ENCODE data around the gene CATSPERE.

Gene CATSPERE

GRCh38 chr1:244647819-244648218, 186.7 kb downstream of the CATSPERE start:
- H3K4me2 ChIP-seq (ENCODE audit: low read depth, low read length): no peak overlapping the region
- H3K9ac ChIP-seq (ENCODE audit: low read length): no peak overlapping the region
- H3K9me3 ChIP-seq (replicated peaks; ENCODE audit: insufficient read depth, low read length): no peaks in the 10 kb centered on the region
- H3K4me1 ChIP-seq (ENCODE audit: low read length): peaks cover 4% of the 10 kb centered on the region; the same call in 1 of the 2 replicates
- TF ChIP-seq EZH2 (optimal IDR thresholded peaks at IDR 0.05; ENCODE audit: low read depth, low read length): no peak
- no peak for TF ChIP-seq EZH2phosphoT487 (IDR thresholded peaks at IDR 0.05; ENCODE audit: low read length)
- TF ChIP-seq, protein P1, sequence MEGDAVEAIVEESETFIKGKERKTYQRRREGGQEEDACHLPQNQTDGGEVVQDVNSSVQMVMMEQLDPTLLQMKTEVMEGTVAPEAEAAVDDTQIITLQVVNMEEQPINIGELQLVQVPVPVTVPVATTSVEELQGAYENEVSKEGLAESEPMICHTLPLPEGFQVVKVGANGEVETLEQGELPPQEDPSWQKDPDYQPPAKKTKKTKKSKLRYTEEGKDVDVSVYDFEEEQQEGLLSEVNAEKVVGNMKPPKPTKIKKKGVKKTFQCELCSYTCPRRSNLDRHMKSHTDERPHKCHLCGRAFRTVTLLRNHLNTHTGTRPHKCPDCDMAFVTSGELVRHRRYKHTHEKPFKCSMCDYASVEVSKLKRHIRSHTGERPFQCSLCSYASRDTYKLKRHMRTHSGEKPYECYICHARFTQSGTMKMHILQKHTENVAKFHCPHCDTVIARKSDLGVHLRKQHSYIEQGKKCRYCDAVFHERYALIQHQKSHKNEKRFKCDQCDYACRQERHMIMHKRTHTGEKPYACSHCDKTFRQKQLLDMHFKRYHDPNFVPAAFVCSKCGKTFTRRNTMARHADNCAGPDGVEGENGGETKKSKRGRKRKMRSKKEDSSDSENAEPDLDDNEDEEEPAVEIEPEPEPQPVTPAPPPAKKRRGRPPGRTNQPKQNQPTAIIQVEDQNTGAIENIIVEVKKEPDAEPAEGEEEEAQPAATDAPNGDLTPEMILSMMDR (IDR thresholded peaks at IDR 0.05; ENCODE audit: low read length): no peak
- no peak overlapping the region for H3K27ac ChIP-seq (ENCODE audit: low read length)
- H3F3A ChIP-seq (ENCODE audit: insufficient read depth, low read length): no peaks in the 10 kb centered on the region
- H3K27me3 ChIP-seq (replicated peaks; ENCODE audit: insufficient read depth, low read length): no peaks in the 10 kb centered on the region
- no peaks in the 10 kb centered on the region for H3K36me3 ChIP-seq (replicated peaks; ENCODE audit: insufficient read depth, low read length)
- H4K20me1 ChIP-seq (ENCODE audit: insufficient read depth, low read length): no peaks in the 10 kb centered on the region
- no peaks in the 10 kb centered on the region for H3K79me2 ChIP-seq (ENCODE audit: low read length)
- H3K4me3 ChIP-seq (ENCODE audit: low read length): no peak overlapping the region
- no peaks in the 10 kb centered on the region for H3K9me2 ChIP-seq (replicated peaks; ENCODE audit: insufficient read depth, low read length)
- no peak overlapping the region for H2AFZ ChIP-seq (ENCODE audit: low read length)
- DNase-seq: no peak

- Histone ChIP-seq H3K4me2 (ENCODE audit: low read depth, low read length) (peak overlapping the region; percentile 83), H3K9me2 (replicated peaks; ENCODE audit: insufficient read depth, low read length) (no peaks in the 10 kb centered on the region), H3K9ac (ENCODE audit: low read length) (peak overlapping the region; percentile 29; the same call in 1 of the 2 replicates), H3K36me3 (replicated peaks; ENCODE audit: insufficient read depth, low read length) (no peaks in the 10 kb centered on the region), H3K4me3 (ENCODE audit: low read length) (peak overlapping the region; percentile 64), H4K20me1 (ENCODE audit: insufficient read depth, low read length) (no peaks in the 10 kb centered on the region), H2AFZ (ENCODE audit: low read length) (peak overlapping the region; percentile 89), H3K4me1 (ENCODE audit: low read length) (peaks cover 19% of the 10 kb centered on the region), H3K27me3 (replicated peaks; ENCODE audit: insufficient read depth, low read length) (no peaks in the 10 kb centered on the region), H3K79me2 (ENCODE audit: low read length) (peaks cover 39% of the 10 kb centered on the region), H3K27ac (ENCODE audit: low read length) (peak overlapping the region; percentile 40; the same call in 1 of the 2 replicates), H3F3A (ENCODE audit: insufficient read depth, low read length) (no peaks in the 10 kb centered on the region), H3K9me3 (replicated peaks; ENCODE audit: insufficient read depth, low read length) (no peaks in the 10 kb centered on the region)
- DNase-seq: no peak
- TF ChIP-seq, protein P1 (IDR thresholded peaks at IDR 0.05; ENCODE audit: low read length): no peak
- TF ChIP-seq EZH2phosphoT487 (IDR thresholded peaks at IDR 0.05; ENCODE audit: low read length) (no peak), EZH2 (optimal IDR thresholded peaks at IDR 0.05; ENCODE audit: low read depth, low read length) (no peak)
Observed at GRCh38 chr1:244651956-244652622, 191.0 kb downstream of the CATSPERE start.

DNA sequence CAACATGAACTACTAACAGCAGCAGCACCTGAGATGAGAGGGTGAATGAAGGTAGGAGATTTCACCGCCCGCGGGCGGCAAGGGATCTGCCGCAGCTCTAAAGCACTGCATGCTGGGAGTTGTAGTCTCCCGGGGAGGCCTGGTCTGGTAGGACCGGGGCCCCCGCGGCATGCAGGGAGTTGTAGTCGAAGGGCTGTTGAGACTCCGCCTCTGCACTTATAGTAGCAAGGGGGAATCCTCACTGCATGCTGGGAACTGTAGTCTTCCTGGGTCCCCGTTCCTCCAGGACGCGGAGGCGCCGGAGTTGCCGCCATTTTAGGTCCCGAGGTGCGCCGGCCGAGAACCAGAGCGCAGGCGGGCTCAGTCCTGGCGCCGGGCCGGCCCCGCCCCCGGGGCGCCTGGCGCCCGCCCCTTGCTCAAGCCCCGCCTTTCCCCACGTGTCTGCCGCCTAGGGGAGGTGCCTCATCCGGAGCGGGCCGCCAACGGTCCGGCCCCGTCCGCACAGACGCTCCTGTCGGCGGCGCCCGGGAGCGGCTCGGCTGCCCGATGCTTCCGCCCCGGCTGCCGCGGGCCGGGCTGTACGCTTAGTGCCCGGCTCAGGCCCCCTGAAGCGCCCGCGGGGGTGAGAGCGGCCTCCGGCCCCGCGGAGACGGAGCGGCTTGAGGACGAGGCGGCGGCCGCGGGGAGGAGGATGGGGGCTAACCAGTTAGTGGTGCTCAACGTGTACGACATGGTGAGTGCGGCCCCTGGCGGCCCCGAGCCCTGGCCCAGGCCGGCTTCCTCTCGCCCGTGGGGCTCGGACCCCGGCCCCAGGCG, 191.8 kb downstream of the CATSPERE start, which contains the start of gene DESI2:
Gene DESI2 (plus strand): TSS at position 504 of the 816 bp plus-strand sequence. CDS start 188 bp downstream, at position 692.
- Histone ChIP-seq H2AFZ (ENCODE audit: low read length) (peak within 1 kb of the TSS; percentile 89), H3K9me3 (replicated peaks; ENCODE audit: insufficient read depth, low read length) (no peaks in the 10 kb centered on the region), H3K9me2 (replicated peaks; ENCODE audit: insufficient read depth, low read length) (no peaks in the 10 kb centered on the region), H3K27ac (ENCODE audit: low read length) (peak within 1 kb of the TSS; percentile 53; the same call in 1 of the 2 replicates), H3K79me2 (ENCODE audit: low read length) (peaks cover 46% of the 10 kb centered on the region), H3K4me1 (ENCODE audit: low read length) (peaks cover 19% of the 10 kb centered on the region), H3K9ac (ENCODE audit: low read length) (peak within 1 kb of the TSS; percentile 72), H3K4me2 (ENCODE audit: low read depth, low read length) (peak within 1 kb of the TSS; percentile 83), H3K36me3 (replicated peaks; ENCODE audit: insufficient read depth, low read length) (no peaks in the 10 kb centered on the region), H4K20me1 (ENCODE audit: insufficient read depth, low read length) (no peaks in the 10 kb centered on the region), H3K4me3 (ENCODE audit: low read length) (peak within 1 kb of the TSS; percentile 72), H3K27me3 (replicated peaks; ENCODE audit: insufficient read depth, low read length) (no peaks in the 10 kb centered on the region), H3F3A (ENCODE audit: insufficient read depth, low read length) (no peaks in the 10 kb centered on the region)
- no peak for TF ChIP-seq EZH2 (optimal IDR thresholded peaks at IDR 0.05; ENCODE audit: low read depth, low read length)
- TF ChIP-seq, protein P1 (IDR thresholded peaks at IDR 0.05; ENCODE audit: low read length): peak; percentile 58
- DNase-seq: peak; percentile 99

Measured in MM.1S (cell line).